ENCODE measurements around the gene AMHR2. TPM values are rescaled to one million over a fixed set of nuclear protein-coding genes. Genes with fewer than 3 reads are reported as not detected.

The AMHR2 gene
- polyA plus RNA-seq, 1 donor, result 8.8 TPM

GRCh38 chr12:53466640-53467039, 43.0 kb downstream of the AMHR2 start:
- WGBS (ENCODE audit: insufficient coverage, low lambda C conversion rate), result 100% methylated on average over 1 of the region's 4 CpGs
- Histone ChIP-seq H3K4me3 (ENCODE audit: low read length) (no peak overlapping the region), H3K27ac (ENCODE audit: low read length) (no peak overlapping the region), H3K4me1 (ENCODE audit: control insufficient read depth, insufficient read depth, low read length) (no peaks in the 10 kb centered on the region), H3K36me3 (ENCODE audit: control insufficient read depth, insufficient read depth, low read length) (peaks cover 95% of the 10 kb centered on the region), H3K9me3 (ENCODE audit: control insufficient read depth, low read depth, low read length) (no peaks in the 10 kb centered on the region), H3K27me3 (ENCODE audit: control insufficient read depth, insufficient read depth, low read length) (no peaks in the 10 kb centered on the region)
- DNase-seq, result no peak

DNA sequence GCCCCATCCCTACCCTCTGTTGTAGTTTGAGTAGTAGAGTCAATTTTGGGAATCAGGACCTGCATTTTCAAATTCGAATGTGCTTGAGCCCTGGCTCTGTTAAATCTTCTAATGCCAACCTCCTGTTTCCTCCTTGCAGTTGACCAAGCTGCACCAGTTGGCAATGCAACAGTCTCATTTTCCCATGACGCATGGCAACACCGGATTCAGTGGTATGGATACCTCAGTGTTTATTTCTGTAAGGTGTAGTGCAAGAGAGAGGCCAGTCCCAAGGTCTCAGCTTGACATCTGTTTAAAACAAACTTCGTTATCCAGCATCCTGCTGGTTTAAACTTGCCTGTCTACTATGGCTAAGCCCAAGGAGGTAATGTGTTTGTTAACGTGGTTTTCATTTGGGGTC, 43.4 kb downstream of the AMHR2 start:
- H3K4me3 ChIP-seq (ENCODE audit: low read length), result no peak overlapping the region
- H3K36me3 ChIP-seq (ENCODE audit: control insufficient read depth, insufficient read depth, low read length), result peaks cover 96% of the 10 kb centered on the region
- H3K27me3 ChIP-seq (ENCODE audit: control insufficient read depth, insufficient read depth, low read length), result no peaks in the 10 kb centered on the region
- no peak for DNase-seq
- H3K27ac ChIP-seq (ENCODE audit: low read length), result no peak overlapping the region
- WGBS (ENCODE audit: insufficient coverage, low lambda C conversion rate), result no CpG with 5 or more reads among the region's 5 CpGs
- H3K9me3 ChIP-seq (ENCODE audit: control insufficient read depth, low read depth, low read length), result no peaks in the 10 kb centered on the region
- no peaks in the 10 kb centered on the region for H3K4me1 ChIP-seq (ENCODE audit: control insufficient read depth, insufficient read depth, low read length)

DNA sequence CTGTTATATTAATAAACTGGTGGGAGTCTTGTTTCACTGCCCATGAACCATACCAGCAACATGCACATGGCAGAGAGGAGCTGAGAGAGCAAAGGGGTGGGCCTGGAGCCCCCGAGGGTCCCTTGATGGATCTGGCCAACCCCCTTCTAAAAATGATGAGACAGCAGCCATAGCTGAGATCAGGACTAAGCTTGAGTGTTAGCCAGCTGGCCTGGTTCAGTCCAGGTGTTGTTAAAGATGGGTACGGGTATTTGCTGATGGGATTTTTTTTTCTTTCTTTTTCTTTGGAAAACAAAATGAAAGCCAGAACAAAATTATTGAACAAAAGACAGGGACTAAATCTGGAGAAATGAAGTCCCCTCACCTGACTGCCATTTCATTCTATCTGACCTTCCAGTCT, 44.2 kb downstream of the AMHR2 start:
- Histone ChIP-seq H3K9me3 (ENCODE audit: control insufficient read depth, low read depth, low read length) (no peaks in the 10 kb centered on the region), H3K4me1 (ENCODE audit: control insufficient read depth, insufficient read depth, low read length) (no peaks in the 10 kb centered on the region), H3K4me3 (ENCODE audit: low read length) (no peak overlapping the region), H3K27me3 (ENCODE audit: control insufficient read depth, insufficient read depth, low read length) (no peaks in the 10 kb centered on the region), H3K36me3 (ENCODE audit: control insufficient read depth, insufficient read depth, low read length) (peaks cover 96% of the 10 kb centered on the region), H3K27ac (ENCODE audit: low read length) (no peak overlapping the region)
- WGBS (ENCODE audit: insufficient coverage, low lambda C conversion rate), result no CpG with 5 or more reads among the region's 2 CpGs
- DNase-seq, result no peak

- Histone ChIP-seq H3K4me1 (ENCODE audit: control insufficient read depth, insufficient read depth, low read length) (no peaks in the 10 kb centered on the region), H3K4me3 (ENCODE audit: low read length) (no peak overlapping the region), H3K36me3 (ENCODE audit: control insufficient read depth, insufficient read depth, low read length) (peaks cover 94% of the 10 kb centered on the region), H3K9me3 (ENCODE audit: control insufficient read depth, low read depth, low read length) (no peaks in the 10 kb centered on the region), H3K27ac (ENCODE audit: low read length) (no peak overlapping the region), H3K27me3 (ENCODE audit: control insufficient read depth, insufficient read depth, low read length) (no peaks in the 10 kb centered on the region)
- no peak for DNase-seq
- no CpG with 5 or more reads among the region's 1 CpG for WGBS (ENCODE audit: insufficient coverage, low lambda C conversion rate)
These were observed 44.6 kb downstream of the AMHR2 start for GRCh38 chr12:53468282-53468681.

DNA sequence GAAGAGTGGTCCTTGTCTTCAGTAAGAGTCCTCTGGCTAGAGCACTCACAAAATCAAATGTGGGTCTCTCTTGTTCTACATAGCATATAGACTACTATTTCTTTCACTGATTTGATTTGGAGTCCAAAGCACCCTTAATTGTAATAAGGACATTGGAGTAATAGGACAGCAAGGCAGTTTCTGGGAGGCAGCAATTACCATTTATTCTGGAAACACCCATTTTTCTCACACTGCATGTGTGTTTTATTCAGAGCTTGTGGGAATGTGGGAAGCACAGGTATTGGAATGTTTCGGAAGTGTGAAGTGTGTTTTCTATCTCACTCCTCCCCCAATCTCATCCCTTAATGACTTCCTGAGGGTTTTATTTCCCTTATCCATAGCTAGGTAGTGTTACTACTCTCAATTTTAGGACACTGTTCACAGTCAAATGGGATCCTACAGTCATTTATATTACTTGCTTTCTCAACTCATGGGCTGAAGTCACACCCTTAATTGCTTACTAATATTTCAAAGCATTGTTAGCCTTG, 48.5 kb downstream of the AMHR2 start:
- Histone ChIP-seq H3K36me3 (ENCODE audit: control insufficient read depth, insufficient read depth, low read length) (peaks cover 94% of the 10 kb centered on the region), H3K9me3 (ENCODE audit: control insufficient read depth, low read depth, low read length) (no peaks in the 10 kb centered on the region), H3K27me3 (ENCODE audit: control insufficient read depth, insufficient read depth, low read length) (no peaks in the 10 kb centered on the region), H3K27ac (ENCODE audit: low read length) (no peak overlapping the region), H3K4me3 (ENCODE audit: low read length) (no peak overlapping the region), H3K4me1 (ENCODE audit: control insufficient read depth, insufficient read depth, low read length) (peaks cover 5% of the 10 kb centered on the region)
- WGBS (ENCODE audit: insufficient coverage, low lambda C conversion rate), result no CpG with 5 or more reads among the region's 1 CpG
- DNase-seq, result no peak

DNA sequence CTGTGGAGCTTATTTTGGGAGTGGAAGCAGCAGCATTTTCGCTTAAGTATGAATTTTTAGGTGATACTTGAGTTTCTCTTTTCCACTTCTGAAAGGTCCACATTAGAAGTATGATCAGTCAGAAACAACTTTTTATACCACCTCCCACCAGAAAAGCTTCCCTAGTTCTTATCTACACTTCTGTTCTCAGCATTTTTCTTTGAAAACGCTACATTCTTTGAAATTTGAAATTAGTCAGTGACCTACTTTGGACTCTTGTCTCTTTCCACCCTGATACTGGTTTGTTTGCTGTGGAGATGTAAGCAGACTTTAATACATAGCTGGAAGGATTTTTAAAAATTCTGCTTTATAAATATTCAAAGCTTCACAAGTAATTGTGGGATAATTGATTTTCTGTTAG, 50.4 kb downstream of the AMHR2 start:
- H3K27ac ChIP-seq (ENCODE audit: low read length), result no peak overlapping the region

DNA sequence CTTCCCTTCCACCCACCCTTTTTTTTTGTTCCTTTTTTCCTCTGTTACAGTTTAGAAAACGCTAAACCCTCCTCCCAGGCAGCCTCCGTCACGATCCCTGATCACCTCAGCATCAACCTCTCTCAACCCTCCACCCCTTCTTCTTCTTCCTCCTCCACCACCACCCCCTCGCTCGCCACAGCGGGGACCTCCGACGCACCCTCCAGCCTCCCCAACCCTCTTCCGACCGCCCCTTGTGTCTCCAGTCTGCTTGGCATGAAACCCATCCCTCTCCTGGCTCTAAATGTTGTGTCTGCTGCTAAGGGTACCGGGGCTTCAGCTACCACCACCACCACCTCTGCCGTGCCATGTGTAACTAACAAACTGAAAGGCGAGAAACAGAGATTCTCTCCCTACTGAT, 51.2 kb downstream of the AMHR2 start:
- Histone ChIP-seq H3K27ac (ENCODE audit: low read length) (no peak overlapping the region), H3K4me1 (ENCODE audit: control insufficient read depth, insufficient read depth, low read length) (peaks cover 5% of the 10 kb centered on the region), H3K9me3 (ENCODE audit: control insufficient read depth, low read depth, low read length) (no peaks in the 10 kb centered on the region), H3K4me3 (ENCODE audit: low read length) (no peak overlapping the region), H3K27me3 (ENCODE audit: control insufficient read depth, insufficient read depth, low read length) (no peaks in the 10 kb centered on the region), H3K36me3 (ENCODE audit: control insufficient read depth, insufficient read depth, low read length) (peaks cover 91% of the 10 kb centered on the region)
- no peak for DNase-seq
- 55% methylated on average over 4 of the region's 13 CpGs for whole genome bisulfite sequencing (ENCODE audit: insufficient coverage, low lambda C conversion rate)

More for the DNA sequence above, 50.4 kb downstream of the AMHR2 start:
- DNase-seq, result no peak
- no CpG with 5 or more reads among the region's 2 CpGs for WGBS (ENCODE audit: insufficient coverage, low lambda C conversion rate)
- Histone ChIP-seq H3K4me1 (ENCODE audit: control insufficient read depth, insufficient read depth, low read length) (peaks cover 5% of the 10 kb centered on the region), H3K27me3 (ENCODE audit: control insufficient read depth, insufficient read depth, low read length) (no peaks in the 10 kb centered on the region), H3K9me3 (ENCODE audit: control insufficient read depth, low read depth, low read length) (no peaks in the 10 kb centered on the region), H3K36me3 (ENCODE audit: control insufficient read depth, insufficient read depth, low read length) (peaks cover 93% of the 10 kb centered on the region), H3K4me3 (ENCODE audit: low read length) (no peak overlapping the region)

- Histone ChIP-seq H3K4me1 (ENCODE audit: control insufficient read depth, insufficient read depth, low read length) (peaks cover 5% of the 10 kb centered on the region), H3K27me3 (ENCODE audit: control insufficient read depth, insufficient read depth, low read length) (no peaks in the 10 kb centered on the region), H3K4me3 (ENCODE audit: low read length) (no peak overlapping the region), H3K27ac (ENCODE audit: low read length) (no peak overlapping the region), H3K9me3 (ENCODE audit: control insufficient read depth, low read depth, low read length) (no peaks in the 10 kb centered on the region), H3K36me3 (ENCODE audit: control insufficient read depth, insufficient read depth, low read length) (peaks cover 92% of the 10 kb centered on the region)
- WGBS (ENCODE audit: insufficient coverage, low lambda C conversion rate), result no CpG with 5 or more reads among the region's 2 CpGs
- no peak for DNase-seq
These were observed 53.1 kb downstream of the AMHR2 start for GRCh38 chr12:53476769-53477209.

- 33% methylated on average over 1 of the region's 1 CpG for WGBS (ENCODE audit: insufficient coverage, low lambda C conversion rate)
- H3K9me3 ChIP-seq (ENCODE audit: control insufficient read depth, low read depth, low read length), result peaks cover 2% of the 10 kb centered on the region
- DNase-seq, result no peak
- peaks cover 93% of the 10 kb centered on the region for H3K36me3 ChIP-seq (ENCODE audit: control insufficient read depth, insufficient read depth, low read length)
- no peak overlapping the region for H3K4me3 ChIP-seq (ENCODE audit: low read length)
- H3K4me1 ChIP-seq (ENCODE audit: control insufficient read depth, insufficient read depth, low read length), result peaks cover 18% of the 10 kb centered on the region
- no peaks in the 10 kb centered on the region for H3K27me3 ChIP-seq (ENCODE audit: control insufficient read depth, insufficient read depth, low read length)
- H3K27ac ChIP-seq (ENCODE audit: low read length), result no peak overlapping the region
These were observed 55.2 kb downstream of the AMHR2 start for GRCh38 chr12:53478865-53479264.

GRCh38 chr12:53479331-53479730, 55.7 kb downstream of the AMHR2 start:
- no peak for DNase-seq
- H3K4me1 ChIP-seq (ENCODE audit: control insufficient read depth, insufficient read depth, low read length), result peaks cover 21% of the 10 kb centered on the region
- peaks cover 94% of the 10 kb centered on the region for H3K36me3 ChIP-seq (ENCODE audit: control insufficient read depth, insufficient read depth, low read length)
- no peaks in the 10 kb centered on the region for H3K27me3 ChIP-seq (ENCODE audit: control insufficient read depth, insufficient read depth, low read length)
- 83% methylated on average over 2 of the region's 5 CpGs for WGBS (ENCODE audit: insufficient coverage, low lambda C conversion rate)
- peaks cover 2% of the 10 kb centered on the region for H3K9me3 ChIP-seq (ENCODE audit: control insufficient read depth, low read depth, low read length)
- no peak overlapping the region for H3K4me3 ChIP-seq (ENCODE audit: low read length)
- no peak overlapping the region for H3K27ac ChIP-seq (ENCODE audit: low read length)
